Calu3 (cell line): ENCODE results near the gene ALK. TPM values are rescaled to one million over a fixed set of nuclear protein-coding genes. Genes with fewer than 3 reads are reported as not detected.

ENCODE experiments used
- BruUV-seq: library from RNA; stranded (reverse); fragments of 400-500 nt; replicated peaks from 2 replicates; lab custom pipeline; 2021; lab: Mats Ljungman, UMichigan
- CTCF ChIA-PET: fragments of 300-600 bp; sonication (Branson Sonifier 250); formaldehyde crosslinking; loops from one replicate; lab custom pipeline; 2022; ENCODE audit warnings: antibody characterized with exemption; lab: Charles Lee
- DNase-seq: peaks from one replicate; pipeline ENCODE4 v3.0.0; 2022
- H3K27ac Mint-ChIP-seq: one replicate; pipeline ENCODE4 v1.8.0; 2022; ENCODE audit warnings: mixed read lengths; ENCODE audit not compliant: unreplicated experiment
- H3K27me3 Mint-ChIP-seq: one replicate; pipeline ENCODE4 v1.8.0; 2022; ENCODE audit warnings: mixed read lengths; ENCODE audit not compliant: unreplicated experiment
- H3K36me3 Mint-ChIP-seq: one replicate; pipeline ENCODE4 v1.8.0; 2022; ENCODE audit warnings: mild to moderate bottlenecking, moderate library complexity, mixed read lengths; ENCODE audit not compliant: insufficient read depth, unreplicated experiment
- H3K4me1 Mint-ChIP-seq: one replicate; pipeline ENCODE4 v1.8.0; 2022; ENCODE audit warnings: mild to moderate bottlenecking, low read depth, mixed read lengths; ENCODE audit not compliant: unreplicated experiment
- H3K4me3 Mint-ChIP-seq: one replicate; pipeline ENCODE4 v1.8.0; 2022; ENCODE audit warnings: mild to moderate bottlenecking, low read depth, moderate library complexity, mixed read lengths; ENCODE audit not compliant: unreplicated experiment
- H3K9me3 Mint-ChIP-seq: one replicate; pipeline ENCODE4 v1.8.0; 2022; ENCODE audit warnings: low read depth, mixed read lengths; ENCODE audit not compliant: unreplicated experiment
- CTCF ChIP-seq: fragments of 200-600 bp; IDR thresholded peaks from one replicate; pipeline ENCODE4 v1.8.0; 2022; ENCODE audit warnings: antibody characterized with exemption; ENCODE audit not compliant: unreplicated experiment
- intact Hi-C: fragments of 100-400 bp; cut with micrococcal nuclease; formaldehyde crosslinking; loops from one replicate; pipeline ENCODE4 v1.10.0; 2022; ENCODE audit not compliant: unreplicated experiment
- total RNA-seq: library from RNA; stranded (reverse); gene quantifications from 2 replicates; pipeline ENCODE4 v1.2.3, GENCODE V29; 2022

ALK gene
- total RNA-seq, 1 experiment from 2014 or later = not detected

DNA sequence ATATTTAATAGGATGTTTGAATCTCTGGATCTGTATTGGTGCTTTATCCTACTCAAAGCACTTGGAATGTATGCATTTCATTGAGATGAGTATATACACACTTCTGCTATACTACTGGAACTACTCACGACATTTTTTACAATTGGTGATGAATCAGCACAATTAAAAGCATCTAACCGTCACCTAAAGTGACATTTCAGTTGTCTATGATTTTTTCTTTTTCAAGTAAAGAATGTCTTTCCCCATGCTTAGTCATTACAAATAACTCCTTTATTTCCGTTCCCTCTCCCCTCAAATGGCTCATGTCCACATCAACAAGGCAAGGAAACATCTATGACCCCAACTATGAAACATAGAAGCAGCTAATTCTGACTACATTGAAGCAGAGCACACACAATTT, 728.9 kb downstream of the ALK start:
- Mint-ChIP-seq H3K36me3 (peaks cover 71% of the 10 kb centered on the region), H3K27ac (no peak overlapping the region)
- CTCF ChIA-PET = no interaction called here

DNA sequence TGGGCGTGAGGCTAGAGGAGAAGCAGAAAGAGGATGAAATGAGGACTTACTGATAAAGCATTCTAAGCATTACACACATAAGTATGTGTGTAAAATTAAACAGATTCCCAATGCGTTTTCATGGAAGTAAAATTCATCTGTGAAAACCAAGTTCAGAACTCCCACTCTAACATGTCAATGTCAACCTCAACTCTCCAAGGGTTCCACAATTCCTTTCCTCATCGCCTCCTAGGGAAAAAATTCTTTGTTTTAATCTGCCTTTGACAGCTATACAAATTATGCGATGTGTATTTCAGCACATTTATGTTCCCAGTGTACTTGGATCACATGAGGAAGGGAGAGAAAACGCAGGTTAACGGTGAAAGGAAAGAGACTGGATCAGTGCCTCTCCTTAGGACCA, 729.6 kb downstream of the ALK start:
- H3K27me3 Mint-ChIP-seq = no peaks in the 10 kb centered on the region
- H3K36me3 Mint-ChIP-seq = peaks cover 68% of the 10 kb centered on the region
- DNase-seq = no peak
- BruUV-seq = no TSS peak
- CTCF ChIA-PET = no interaction called here
- peaks cover 28% of the 10 kb centered on the region for H3K4me1 Mint-ChIP-seq
- H3K4me3 Mint-ChIP-seq = no peak overlapping the region
- no peak overlapping the region for H3K27ac Mint-ChIP-seq
- intact Hi-C loops = no loop called here
- TF ChIP-seq CTCF = no peak
- H3K9me3 Mint-ChIP-seq = no peaks in the 10 kb centered on the region

More for the DNA sequence above, 728.9 kb downstream of the ALK start:
- Mint-ChIP-seq H3K27me3 (no peaks in the 10 kb centered on the region), H3K9me3 (no peaks in the 10 kb centered on the region), H3K4me3 (no peak overlapping the region), H3K4me1 (peaks cover 30% of the 10 kb centered on the region)
- TF ChIP-seq CTCF = no peak
- DNase-seq = no peak
- no TSS peak for BruUV-seq
- intact Hi-C loops = no loop called here

DNA sequence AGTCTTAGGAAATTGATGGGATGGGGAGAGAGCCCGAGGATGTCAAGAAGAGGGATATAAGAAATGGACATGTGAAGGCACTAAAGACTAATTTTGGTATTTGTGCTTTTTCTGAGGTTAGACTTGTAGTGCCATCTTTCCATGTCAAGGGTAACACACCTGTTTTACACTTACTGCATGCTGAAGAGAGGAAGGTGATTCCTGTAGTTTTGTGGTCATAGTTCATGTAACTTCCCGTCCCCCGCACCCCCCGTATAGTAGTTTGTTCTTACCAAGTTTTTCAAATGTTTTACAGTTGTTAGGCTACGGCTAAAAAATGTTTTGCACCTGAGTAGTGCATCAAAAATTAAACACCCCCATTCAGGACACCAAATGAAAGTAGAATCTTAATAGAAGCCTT, 732.3 kb downstream of the ALK start:
- TF ChIP-seq CTCF = no peak
- Mint-ChIP-seq H3K9me3 (no peaks in the 10 kb centered on the region), H3K27ac (no peak overlapping the region), H3K4me1 (peaks cover 13% of the 10 kb centered on the region), H3K36me3 (peaks cover 63% of the 10 kb centered on the region), H3K27me3 (no peaks in the 10 kb centered on the region), H3K4me3 (no peak overlapping the region)
- no peak for DNase-seq
- BruUV-seq = no TSS peak
- CTCF ChIA-PET = no interaction called here
- intact Hi-C loops = no loop called here

GRCh38 chr2:29187926-29188325, 733.5 kb downstream of the ALK start:
- no peak for DNase-seq
- Mint-ChIP-seq H3K27ac (no peak overlapping the region), H3K36me3 (peaks cover 57% of the 10 kb centered on the region), H3K27me3 (no peaks in the 10 kb centered on the region), H3K4me1 (peaks cover 15% of the 10 kb centered on the region), H3K9me3 (no peaks in the 10 kb centered on the region), H3K4me3 (no peak overlapping the region)
- intact Hi-C loops = no loop called here
- no TSS peak for BruUV-seq
- no peak for TF ChIP-seq CTCF
- CTCF ChIA-PET = no interaction called here
